T-helper 1 cell treated with Interleukin-12 subunit alpha and Interleukin-12 subunit beta and Interleukin-4 antibody, amounts not matched to agents 30 ng/mL and 1 ng/mL, for 36 hours (primary cell): ENCODE results near the gene BCAR1. TPM values are rescaled to one million over a fixed set of nuclear protein-coding genes. Genes with fewer than 3 reads are reported as not detected.

ENCODE experiments used
- total RNA-seq: library from RNA; stranded (reverse); gene quantifications from 2 replicates; pipeline ENCODE4 v1.2.3, GENCODE V29; 2022

BCAR1 gene
- total RNA-seq, 1 donor from 2014 or later, result not detected

Other genes with a start within 250 kb of the BCAR1 start
- gene LDHD, start 134.8 kb downstream of the BCAR1 start, total RNA-seq, result 0.27 and 0.78 TPM in 2 replicates
- gene ZFP1, start 103.1 kb downstream of the BCAR1 start, total RNA-seq, result 11.8 and 13.2 TPM in 2 replicates
- not detected in 2 replicates for gene CTRB2, start 44.5 kb downstream of the BCAR1 start, total RNA-seq
- gene CTRB1, start 32.6 kb downstream of the BCAR1 start, total RNA-seq, result not detected in 2 replicates
- 31.0 and 31.8 TPM in 2 replicates for gene CFDP1, start 181.9 kb upstream of the BCAR1 start, total RNA-seq
- gene TMEM170A, start 213.1 kb upstream of the BCAR1 start, total RNA-seq, result 37.7 and 45.0 TPM in 2 replicates
- not detected in 2 replicates for gene CHST6, start 243.8 kb upstream of the BCAR1 start, total RNA-seq